ENCODE data around the gene NAA15.
A peak's percentile ranks its signal among the peaks of the same experiment; 100 is the strongest.

The NAA15 gene

DNA sequence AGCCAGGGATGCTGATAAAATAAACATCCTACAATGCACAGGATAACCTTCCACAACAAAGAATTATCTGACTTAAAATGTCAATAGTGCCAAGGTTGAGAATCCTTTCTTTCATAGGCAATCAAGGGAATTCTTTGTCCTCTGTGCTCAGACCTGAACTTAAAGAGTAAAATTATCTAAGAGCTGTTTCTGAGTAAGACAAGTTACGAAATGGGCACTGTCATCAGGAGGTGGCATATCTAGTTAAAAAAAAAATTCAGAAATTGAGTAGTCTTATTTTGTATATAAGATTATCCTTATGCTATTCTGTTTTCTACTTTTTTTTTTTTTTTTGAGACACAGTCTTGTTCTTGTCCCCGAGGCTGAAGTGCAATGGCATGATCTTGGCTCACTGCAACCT, 149.3 kb downstream of the NAA15 start:
- no peak overlapping the region for H3K4me3 ChIP-seq (replicated peaks in 1 of 2; ENCODE audit: low read depth in 2 of 2, low read length in 2 of 2)
- DNase-seq (ENCODE audit: low read depth in 2 of 2): peak in 1 of 2 donors; percentile 19
- TF ChIP-seq, protein P1, sequence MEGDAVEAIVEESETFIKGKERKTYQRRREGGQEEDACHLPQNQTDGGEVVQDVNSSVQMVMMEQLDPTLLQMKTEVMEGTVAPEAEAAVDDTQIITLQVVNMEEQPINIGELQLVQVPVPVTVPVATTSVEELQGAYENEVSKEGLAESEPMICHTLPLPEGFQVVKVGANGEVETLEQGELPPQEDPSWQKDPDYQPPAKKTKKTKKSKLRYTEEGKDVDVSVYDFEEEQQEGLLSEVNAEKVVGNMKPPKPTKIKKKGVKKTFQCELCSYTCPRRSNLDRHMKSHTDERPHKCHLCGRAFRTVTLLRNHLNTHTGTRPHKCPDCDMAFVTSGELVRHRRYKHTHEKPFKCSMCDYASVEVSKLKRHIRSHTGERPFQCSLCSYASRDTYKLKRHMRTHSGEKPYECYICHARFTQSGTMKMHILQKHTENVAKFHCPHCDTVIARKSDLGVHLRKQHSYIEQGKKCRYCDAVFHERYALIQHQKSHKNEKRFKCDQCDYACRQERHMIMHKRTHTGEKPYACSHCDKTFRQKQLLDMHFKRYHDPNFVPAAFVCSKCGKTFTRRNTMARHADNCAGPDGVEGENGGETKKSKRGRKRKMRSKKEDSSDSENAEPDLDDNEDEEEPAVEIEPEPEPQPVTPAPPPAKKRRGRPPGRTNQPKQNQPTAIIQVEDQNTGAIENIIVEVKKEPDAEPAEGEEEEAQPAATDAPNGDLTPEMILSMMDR (IDR thresholded peaks at IDR 0.05; ENCODE audit: low read depth, low read length): no peak

DNA sequence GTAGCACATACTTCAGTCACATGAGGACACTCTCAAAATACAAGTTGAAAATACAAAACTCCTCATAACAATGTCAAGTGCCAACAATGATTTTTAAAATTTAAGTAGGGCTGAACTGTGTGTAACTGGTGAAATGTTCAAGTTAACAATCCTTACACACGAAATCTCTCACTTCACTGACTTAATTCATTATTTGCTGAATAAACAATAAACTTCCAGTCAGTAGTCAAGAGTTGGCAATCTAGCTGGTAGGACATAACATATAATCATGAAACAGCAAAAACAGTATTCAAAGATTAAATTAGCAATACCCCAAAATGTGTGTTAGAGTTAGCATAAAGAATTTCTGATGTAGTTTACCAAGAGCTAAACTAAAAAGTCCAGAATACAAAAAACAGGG, 150.7 kb downstream of the NAA15 start:
- TF ChIP-seq, protein P1 (IDR thresholded peaks at IDR 0.05; ENCODE audit: low read depth, low read length): no peak
- DNase-seq (ENCODE audit: low read depth in 2 of 2): no peak
- H3K4me3 ChIP-seq (replicated peaks in 1 of 2; ENCODE audit: low read depth in 2 of 2, low read length in 2 of 2): no peak overlapping the region

DNA sequence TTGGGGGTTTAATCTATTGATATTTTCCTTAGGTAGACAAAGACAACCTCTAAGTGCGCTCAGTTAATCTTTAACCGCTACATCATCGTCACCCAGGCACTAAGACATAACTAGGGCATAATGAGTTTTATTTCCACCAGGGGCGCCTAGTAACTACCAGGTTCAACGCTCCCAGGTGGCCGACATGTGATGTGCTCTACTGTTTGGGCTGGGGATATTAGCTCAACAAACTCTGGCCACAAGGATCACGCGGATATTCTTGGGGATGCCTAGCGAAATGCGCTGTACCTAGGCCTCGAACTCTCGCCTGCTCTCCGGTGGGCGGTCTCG, 151.7 kb downstream of the NAA15 start:
- peak overlapping the region; percentile 72 to 81 for H3K4me3 ChIP-seq (replicated peaks in 1 of 2; ENCODE audit: low read depth in 2 of 2, low read length in 2 of 2)
- TF ChIP-seq, protein P1 (IDR thresholded peaks at IDR 0.05; ENCODE audit: low read depth, low read length): peak; percentile 48
- no peak for DNase-seq (ENCODE audit: low read depth in 2 of 2)

DNA sequence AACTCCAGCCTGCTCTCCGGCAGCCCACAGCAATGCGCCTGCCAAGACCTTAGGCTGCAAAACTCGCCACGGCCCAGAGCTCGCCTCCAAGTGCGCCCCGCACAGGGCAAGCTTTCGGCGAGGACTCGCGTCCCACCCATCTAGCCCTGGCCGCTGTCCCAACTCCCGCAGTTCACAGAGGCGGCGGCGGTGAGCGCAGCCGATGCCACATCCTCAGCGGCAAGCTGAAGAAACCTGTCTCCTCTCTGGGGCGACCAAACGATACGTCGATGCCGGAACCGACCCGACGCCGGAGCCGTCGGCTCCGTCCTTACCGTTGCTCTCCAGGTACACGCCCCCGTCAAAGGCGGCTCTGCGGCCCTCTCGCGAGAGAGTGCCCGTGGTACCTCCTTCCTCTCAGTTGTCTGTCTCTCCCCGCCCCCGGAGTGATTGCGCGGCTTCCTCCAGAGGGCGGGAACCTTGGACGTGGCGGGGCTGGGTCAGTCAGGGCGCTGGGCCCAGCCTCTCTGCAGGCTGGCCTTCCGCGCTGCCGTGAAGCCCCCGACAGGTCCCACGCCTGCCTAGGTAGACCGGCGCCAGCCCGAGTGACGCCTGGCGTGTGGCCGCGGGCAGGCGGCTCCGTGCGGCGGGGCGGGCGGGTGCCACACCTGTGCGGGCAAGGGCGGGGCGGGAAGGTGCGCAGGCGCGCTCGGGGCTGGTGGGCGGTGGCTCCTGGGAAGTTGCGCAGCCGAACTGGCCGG, 152.2 kb downstream of the NAA15 start:
- H3K4me3 ChIP-seq (replicated peaks in 1 of 2; ENCODE audit: low read depth in 2 of 2, low read length in 2 of 2): peak overlapping the region; percentile 72 to 81
- DNase-seq (ENCODE audit: low read depth in 2 of 2): peak; percentile 98 to 99
- TF ChIP-seq, protein P1 (IDR thresholded peaks at IDR 0.05; ENCODE audit: low read depth, low read length): no peak

DNA sequence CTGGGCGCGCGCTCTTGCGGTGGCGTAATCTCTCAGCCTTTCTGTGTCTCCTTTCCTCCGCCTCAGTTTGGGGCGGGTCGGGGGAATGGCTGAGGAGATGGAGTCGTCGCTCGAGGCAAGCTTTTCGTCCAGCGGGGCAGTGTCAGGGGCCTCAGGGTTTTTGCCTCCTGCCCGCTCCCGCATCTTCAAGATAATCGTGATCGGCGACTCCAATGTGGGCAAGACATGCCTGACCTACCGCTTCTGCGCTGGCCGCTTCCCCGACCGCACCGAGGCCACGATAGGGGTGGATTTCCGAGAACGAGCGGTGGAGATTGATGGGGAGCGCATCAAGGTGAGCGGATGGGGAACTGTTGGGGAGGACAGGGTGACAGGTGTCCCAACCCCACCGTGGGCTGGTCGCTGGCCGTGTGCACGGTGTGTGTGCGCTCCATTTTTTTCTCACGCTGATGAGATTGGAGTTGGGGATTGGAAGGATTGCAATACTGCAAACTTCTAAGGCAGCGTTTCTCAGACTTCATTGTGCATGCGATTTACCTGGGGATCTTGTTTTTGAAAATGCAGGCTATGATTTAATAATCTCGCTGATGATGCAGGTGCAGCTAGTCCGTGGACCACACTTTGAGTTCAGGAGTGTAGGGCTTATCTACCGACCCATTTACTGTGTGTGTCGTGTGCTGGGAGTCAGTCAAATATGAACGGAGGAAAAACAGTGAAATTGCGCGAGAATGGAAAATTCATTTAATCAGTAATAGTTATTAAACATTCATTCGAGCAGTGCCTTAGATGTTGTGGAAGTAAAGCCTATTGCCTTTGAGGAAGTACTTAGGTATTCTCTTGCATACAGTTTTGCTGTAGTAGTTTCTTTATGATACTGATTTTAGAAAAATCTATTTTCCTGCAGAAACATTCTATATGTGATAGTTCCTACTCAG, 153.1 kb downstream of the NAA15 start, which contains the start of gene RAB33B:
Gene RAB33B, plus strand, starts transcription at position 11 of the 935 bp plus-strand sequence. Its CDS starts 75 bp downstream, at position 86.
- H3K4me3 ChIP-seq (replicated peaks in 1 of 2; ENCODE audit: low read depth in 2 of 2, low read length in 2 of 2): peak within 1 kb of the TSS; percentile 72 to 81
- TF ChIP-seq, protein P1 (IDR thresholded peaks at IDR 0.05; ENCODE audit: low read depth, low read length): no peak
- DNase-seq (ENCODE audit: low read depth in 2 of 2): peak in 1 of 2 donors; percentile 92

DNA sequence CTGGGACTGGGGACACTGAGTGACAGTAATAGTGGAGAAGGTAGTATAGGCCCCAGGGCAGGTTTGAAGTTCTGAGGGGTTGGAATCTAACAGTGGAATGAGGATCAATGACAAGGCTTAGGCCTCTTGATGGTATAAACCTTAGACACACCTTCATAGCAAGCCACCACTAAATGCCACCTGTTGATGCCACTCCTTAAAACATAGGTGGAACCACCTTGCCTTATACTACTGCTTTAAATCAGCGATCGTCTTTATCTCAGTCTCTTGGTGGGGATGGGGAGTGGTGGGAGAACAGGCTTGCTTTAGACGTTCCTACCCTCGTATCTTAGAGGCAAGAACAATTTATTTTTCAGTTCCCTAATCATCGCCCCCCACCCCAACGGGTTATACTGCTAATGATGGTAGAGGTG, 153.8 kb downstream of the NAA15 start:
- TF ChIP-seq, protein P1 (IDR thresholded peaks at IDR 0.05; ENCODE audit: low read depth, low read length): no peak
- DNase-seq (ENCODE audit: low read depth in 2 of 2): no peak
- H3K4me3 ChIP-seq (replicated peaks in 1 of 2; ENCODE audit: low read depth in 2 of 2, low read length in 2 of 2): peak overlapping the region; percentile 72 to 81

Data from cardiac fibroblast (primary cell).